ENCODE data around the gene KRTAP4-8.

GRCh38 chr17:41131979-41132378, 34.0 kb upstream of the KRTAP4-8 start:
- TF ChIP-seq CTCF (IDR thresholded peaks at IDR 0.05) (no peak), POLR2A (IDR thresholded peaks at IDR 0.05) (no peak), POLR2AphosphoS5 (IDR thresholded peaks at IDR 0.05) (no peak)

Measured in suprapubic skin (tissue), 4 donors.